GM18520 (cell line): ENCODE results near the gene LHX6.

Experiments used
- ATAC-seq: cut with Tn5 transposase; IDR thresholded peaks from one replicate; pipeline ENCODE4 v1.9.1; 2021; ENCODE audit not compliant: unreplicated experiment

Gene LHX6

GRCh38 chr9:122158202-122158601 is 70.6 kb downstream of the LHX6 start:
- ATAC-seq: no peak

- ATAC-seq: no peak
Measured at GRCh38 chr9:122155796-122156195, 73.0 kb downstream of the LHX6 start.
